ENCODE data around the gene FITM1. TPM values are rescaled to one million over a fixed set of nuclear protein-coding genes. Genes with fewer than 3 reads are reported as not detected.
A peak's percentile ranks its signal among the peaks of the same experiment; 100 is the strongest.

FITM1 gene
- total RNA-seq, 6 donors from 2014 or later, result 0.63 to 0.89 (median 0.82) TPM; not detected in 2

DNA sequence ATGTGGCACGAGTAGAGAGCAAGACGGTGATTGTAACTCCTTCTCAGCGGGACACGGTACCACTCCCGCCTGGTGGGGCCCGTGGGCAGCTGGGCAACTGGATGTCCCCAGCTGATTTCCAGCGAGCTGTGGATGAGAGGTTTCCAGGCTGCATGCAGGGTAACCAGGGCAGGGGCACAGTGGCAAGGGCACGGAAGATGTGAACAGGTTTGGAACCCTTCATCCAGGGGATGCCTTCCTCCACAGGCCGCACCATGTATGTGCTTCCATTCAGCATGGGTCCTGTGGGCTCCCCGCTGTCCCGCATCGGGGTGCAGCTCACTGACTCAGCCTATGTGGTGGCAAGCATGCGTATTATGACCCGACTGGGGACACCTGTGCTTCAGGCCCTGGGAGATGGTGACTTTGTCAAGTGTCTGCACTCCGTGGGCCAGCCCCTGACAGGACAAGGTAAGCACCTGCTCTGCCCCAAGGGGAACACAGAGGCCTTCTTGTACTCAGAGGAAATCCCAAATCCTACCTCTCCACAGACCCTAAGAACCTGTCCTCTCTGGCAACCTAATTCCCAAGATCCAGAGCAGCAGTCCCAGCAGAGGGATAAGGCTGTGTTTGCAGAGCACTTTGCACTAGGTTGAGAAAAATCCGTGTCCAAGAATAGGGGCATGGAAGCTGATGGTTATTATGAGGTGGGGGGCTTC, 32.1 kb upstream of the FITM1 start:
- ATAC-seq (ENCODE audit: low FRiP score in 2 of 2) (no peak), DNase-seq (no peak)
- H3K36me3 ChIP-seq, result peaks cover 3 to 48% (median 36%) of the 10 kb centered on the region in 4 donors
- no peak overlapping the region for H3K27ac ChIP-seq
- H3K27me3 ChIP-seq, result no peaks in the 10 kb centered on the region
- H3K4me1 ChIP-seq, result peaks cover 7 to 32% (median 17%) of the 10 kb centered on the region in 4 donors
- H3K9me3 ChIP-seq, result no peaks in the 10 kb centered on the region
- TF ChIP-seq POLR2AphosphoS5 (IDR thresholded peaks at IDR 0.05) (no peak), EP300 (IDR thresholded peaks at IDR 0.05) (no peak), POLR2A (IDR thresholded peaks at IDR 0.05) (no peak)
- TF ChIP-seq, protein P1, sequence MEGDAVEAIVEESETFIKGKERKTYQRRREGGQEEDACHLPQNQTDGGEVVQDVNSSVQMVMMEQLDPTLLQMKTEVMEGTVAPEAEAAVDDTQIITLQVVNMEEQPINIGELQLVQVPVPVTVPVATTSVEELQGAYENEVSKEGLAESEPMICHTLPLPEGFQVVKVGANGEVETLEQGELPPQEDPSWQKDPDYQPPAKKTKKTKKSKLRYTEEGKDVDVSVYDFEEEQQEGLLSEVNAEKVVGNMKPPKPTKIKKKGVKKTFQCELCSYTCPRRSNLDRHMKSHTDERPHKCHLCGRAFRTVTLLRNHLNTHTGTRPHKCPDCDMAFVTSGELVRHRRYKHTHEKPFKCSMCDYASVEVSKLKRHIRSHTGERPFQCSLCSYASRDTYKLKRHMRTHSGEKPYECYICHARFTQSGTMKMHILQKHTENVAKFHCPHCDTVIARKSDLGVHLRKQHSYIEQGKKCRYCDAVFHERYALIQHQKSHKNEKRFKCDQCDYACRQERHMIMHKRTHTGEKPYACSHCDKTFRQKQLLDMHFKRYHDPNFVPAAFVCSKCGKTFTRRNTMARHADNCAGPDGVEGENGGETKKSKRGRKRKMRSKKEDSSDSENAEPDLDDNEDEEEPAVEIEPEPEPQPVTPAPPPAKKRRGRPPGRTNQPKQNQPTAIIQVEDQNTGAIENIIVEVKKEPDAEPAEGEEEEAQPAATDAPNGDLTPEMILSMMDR (IDR thresholded peaks at IDR 0.05), result no peak
- H3K4me3 ChIP-seq, result no peak overlapping the region
- 92 to 96% methylated on average over 4 to 16 of the region's 16 CpGs for WGBS, 2 donors

DNA sequence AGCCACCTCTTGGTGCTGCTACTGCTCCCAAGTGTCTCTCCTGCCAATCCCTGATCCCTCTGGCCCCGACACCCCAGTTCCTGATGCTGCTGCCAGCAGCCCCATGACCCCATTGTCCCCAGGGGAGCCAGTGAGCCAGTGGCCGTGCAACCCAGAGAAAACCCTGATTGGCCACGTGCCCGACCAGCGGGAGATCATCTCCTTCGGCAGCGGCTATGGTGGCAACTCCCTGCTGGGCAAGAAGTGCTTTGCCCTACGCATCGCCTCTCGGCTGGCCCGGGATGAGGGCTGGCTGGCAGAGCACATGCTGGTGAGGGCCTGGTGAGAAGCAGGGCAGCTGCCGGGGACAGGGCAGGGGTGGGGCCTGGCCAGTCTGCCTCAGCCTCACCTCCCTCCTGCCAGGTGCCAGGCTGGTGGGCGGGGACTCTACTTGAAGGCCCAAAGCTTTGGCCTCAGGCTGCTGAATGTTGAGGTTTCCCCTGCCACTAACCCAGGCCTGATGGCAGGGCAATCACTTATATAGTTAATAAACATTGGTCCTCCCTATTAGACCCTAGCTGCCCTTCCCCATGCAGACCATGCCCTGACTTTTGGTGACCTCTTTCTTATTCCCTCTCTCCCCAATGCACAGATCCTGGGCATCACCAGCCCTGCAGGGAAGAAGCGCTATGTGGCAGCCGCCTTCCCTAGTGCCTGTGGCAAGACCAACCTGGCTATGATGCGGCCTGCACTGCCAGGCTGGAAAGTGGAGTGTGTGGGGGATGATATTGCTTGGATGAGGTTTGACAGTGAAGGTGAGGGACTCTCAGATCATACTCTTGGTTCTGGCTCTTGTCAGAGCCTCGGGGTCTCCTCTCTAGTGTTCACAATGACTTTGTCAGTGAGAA, 31.3 kb upstream of the FITM1 start:
- 90 to 94% methylated on average over 5 to 6 of the region's 17 CpGs for WGBS, 2 donors
- peak in 1 of 2 donors; percentile 78 for DNase-seq
- TF ChIP-seq EP300 (IDR thresholded peaks at IDR 0.05), result no peak
- TF ChIP-seq, protein P1 (IDR thresholded peaks at IDR 0.05), result no peak
- no peak for TF ChIP-seq POLR2AphosphoS5 (IDR thresholded peaks at IDR 0.05)
- TF ChIP-seq POLR2A (IDR thresholded peaks at IDR 0.05), result no peak
- peaks cover 3 to 56% (median 41%) of the 10 kb centered on the region in 4 donors for H3K36me3 ChIP-seq
- peaks cover 4 to 27% (median 12%) of the 10 kb centered on the region in 4 donors for H3K4me1 ChIP-seq
- no peak overlapping the region for H3K27ac ChIP-seq
- H3K9me3 ChIP-seq, result no peaks in the 10 kb centered on the region
- H3K27me3 ChIP-seq, result no peaks in the 10 kb centered on the region
- H3K4me3 ChIP-seq, result no peak overlapping the region
- ATAC-seq (ENCODE audit: low FRiP score in 2 of 2), result no peak

DNA sequence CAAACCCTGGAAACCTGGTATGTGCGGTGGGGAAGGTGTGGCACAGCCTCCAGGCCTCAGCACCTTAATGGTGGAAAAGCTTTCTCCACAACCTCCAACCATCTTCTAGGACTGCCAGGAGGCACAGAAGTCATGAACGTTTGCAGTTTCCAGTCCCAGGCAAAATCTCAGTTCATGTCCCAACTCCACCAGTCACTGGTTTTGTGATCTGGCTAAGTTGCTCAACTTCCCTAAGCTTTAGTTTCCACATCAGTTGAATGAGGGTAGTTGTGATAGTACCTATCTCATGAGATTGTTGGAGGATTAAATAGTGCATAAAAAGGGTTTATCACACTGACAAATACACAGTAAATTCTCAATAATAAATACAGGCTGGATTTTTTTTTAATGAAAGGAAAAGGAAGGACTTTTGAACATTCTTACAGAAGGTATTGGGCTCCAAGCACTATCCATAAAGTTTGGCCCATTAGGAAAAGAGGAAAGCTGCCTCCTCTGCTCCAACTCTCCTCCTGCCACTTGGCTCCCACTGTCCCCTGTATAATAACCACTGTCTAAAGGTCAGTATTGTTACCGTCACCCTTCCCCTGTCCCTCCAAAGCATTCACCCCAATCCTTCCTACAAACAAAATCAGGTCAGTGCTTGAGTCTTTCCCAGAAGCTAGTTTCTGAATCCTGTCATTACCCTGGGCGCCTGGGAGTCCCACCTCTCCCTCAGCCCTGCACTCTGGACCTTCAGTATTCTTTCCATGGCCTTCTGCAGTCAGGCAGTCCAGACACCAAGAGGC, 30.1 kb upstream of the FITM1 start:
- Histone ChIP-seq H3K4me3 (no peak overlapping the region), H3K9me3 (no peaks in the 10 kb centered on the region), H3K36me3 (peaks cover 3 to 56% (median 41%) of the 10 kb centered on the region in 4 donors), H3K4me1 (peaks cover 4 to 19% (median 5%) of the 10 kb centered on the region in 4 donors), H3K27ac (no peak overlapping the region), H3K27me3 (no peaks in the 10 kb centered on the region)
- no peak for TF ChIP-seq POLR2AphosphoS5 (IDR thresholded peaks at IDR 0.05)
- TF ChIP-seq POLR2A (IDR thresholded peaks at IDR 0.05), result no peak
- no peak for TF ChIP-seq EP300 (IDR thresholded peaks at IDR 0.05)
- TF ChIP-seq, protein P1 (IDR thresholded peaks at IDR 0.05), result no peak
- ATAC-seq (ENCODE audit: low FRiP score in 2 of 2) (no peak), DNase-seq (no peak)
- 86 to 89% methylated on average over 4 of the region's 4 CpGs for WGBS, 2 donors

DNA sequence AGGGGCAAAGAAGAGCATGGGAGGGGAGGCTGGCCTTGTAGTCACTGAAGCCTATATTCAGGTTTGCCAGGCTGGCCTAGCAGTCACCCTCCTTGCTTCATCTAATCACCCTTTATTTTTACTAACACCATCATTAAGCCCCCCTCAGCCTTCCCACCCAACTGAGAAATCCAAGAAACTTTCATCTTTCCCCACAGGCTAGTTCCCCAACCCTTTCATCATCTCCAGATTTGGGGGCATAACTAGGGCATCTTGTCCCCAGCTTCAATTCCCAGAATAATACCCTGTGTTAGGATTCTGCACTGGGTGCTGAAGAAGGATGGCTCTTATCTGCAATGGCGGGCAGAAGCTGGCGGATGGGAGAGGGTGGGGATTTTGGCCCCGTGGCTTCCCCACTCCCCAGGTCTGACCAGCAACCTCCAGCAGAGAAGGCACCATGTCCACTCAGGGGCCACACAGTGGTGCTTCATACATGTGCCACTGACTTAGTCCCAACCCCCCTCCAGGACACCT, 29.4 kb upstream of the FITM1 start:
- H3K9me3 ChIP-seq, result no peaks in the 10 kb centered on the region
- H3K36me3 ChIP-seq, result peaks cover 3 to 56% (median 41%) of the 10 kb centered on the region in 4 donors
- H3K27me3 ChIP-seq, result no peaks in the 10 kb centered on the region
- 96 to 97% methylated on average over 3 of the region's 3 CpGs for WGBS, 2 donors
- ATAC-seq (ENCODE audit: low FRiP score in 2 of 2) (no peak), DNase-seq (no peak)
- no peak overlapping the region for H3K4me3 ChIP-seq
- TF ChIP-seq POLR2A (IDR thresholded peaks at IDR 0.05) (no peak), EP300 (IDR thresholded peaks at IDR 0.05) (no peak), POLR2AphosphoS5 (IDR thresholded peaks at IDR 0.05) (no peak)
- TF ChIP-seq, protein P1 (IDR thresholded peaks at IDR 0.05), result no peak
- peaks cover 0 to 14% (median 0%) of the 10 kb centered on the region in 4 donors for H3K4me1 ChIP-seq
- H3K27ac ChIP-seq, result no peak overlapping the region
